Lung (tissue), 12 donors: ENCODE data around the gene LMOD3. TPM values are rescaled to one million over a fixed set of nuclear protein-coding genes. Genes with fewer than 3 reads are reported as not detected.

Experiments used
- ATAC-seq: fragments of 200-7000 bp; cut with Tn5 transposase; one replicate; pipeline ENCODE4 v1.9.1; 2020; ENCODE audit warnings: moderate number of reproducible peaks; ENCODE audit not compliant: insufficient read depth, low FRiP score
- DNase-seq, 3 donors: peaks; one replicate each; pipeline ENCODE4 v3.0.0-alpha.2; 2013 to 2017
- H3K27ac ChIP-seq, 2 donors: one replicate each; pipeline ENCODE4 v1.5.1; 2013; ENCODE audit warnings: mild to moderate bottlenecking in 2 of 2, moderate library complexity in 2 of 2, control low read depth in 1 of 2, inconsistent platforms in 1 of 2, low read depth in 1 of 2, low read length in 1 of 2
- H3K27me3 ChIP-seq, 3 donors: one replicate each; pipeline ENCODE4 v1.5.1; 2013; ENCODE audit warnings: low read length in 2 of 3; ENCODE audit not compliant: control insufficient read depth in 3 of 3, insufficient read depth in 3 of 3
- H3K36me3 ChIP-seq, 4 donors: one replicate each; pipeline ENCODE4 v1.5.1; 2013; ENCODE audit warnings: low read length in 4 of 4, mild to moderate bottlenecking in 1 of 4, moderate library complexity in 1 of 4; ENCODE audit not compliant: control insufficient read depth in 4 of 4, insufficient read depth in 4 of 4
- H3K4me1 ChIP-seq, 5 donors: one replicate each; pipeline ENCODE4 v1.5.1; 2013; ENCODE audit warnings: low read length in 5 of 5, mild to moderate bottlenecking in 2 of 5, moderate library complexity in 1 of 5; ENCODE audit not compliant: control insufficient read depth in 5 of 5, insufficient read depth in 5 of 5
- H3K4me3 ChIP-seq: one replicate; pipeline ENCODE4 v1.5.1; 2013; ENCODE audit warnings: mild to moderate bottlenecking, control low read depth, moderate library complexity
- H3K9ac ChIP-seq, 2 donors: one replicate each; pipeline ENCODE4 v1.5.1; 2013; ENCODE audit warnings: low read length in 2 of 2, control low read depth in 1 of 2; ENCODE audit not compliant: insufficient read depth in 1 of 2
- H3K9me3 ChIP-seq, 4 donors: one replicate each; pipeline ENCODE4 v1.5.1; 2013; ENCODE audit warnings: low read length in 3 of 4, mild to moderate bottlenecking in 1 of 4, moderate library complexity in 1 of 4; ENCODE audit not compliant: control insufficient read depth in 4 of 4, insufficient read depth in 3 of 4
- CTCF ChIP-seq: IDR thresholded peaks from 2 replicates; pipeline ENCODE4 v1.5.1; 2012; ENCODE audit warnings: mild to moderate bottlenecking; ENCODE audit errors: control extremely low read depth, extremely low read depth
- WGBS, 2 donors: extraction: QIAGEN DNeasy Blood & Tissue Kit; methylation state at CpG; one replicate each; pipeline ENCODE4 v1.1.7; 2013; 5-methylcytosine and 5-hydroxymethylcytosine counted together
- polyA plus RNA-seq, 2 donors: library from polyadenylated mRNA; stranded (reverse); fragments of 200-250 nt; gene quantifications; one replicate each; pipeline ENCODE4 v1.2.1, GENCODE V29; 2013
- total RNA-seq, 2 donors: library from RNA; depleted of rRNA in 1 of 2; stranded (reverse); fragments of >200 nt in 1 of 2; gene quantifications; one replicate each; pipeline ENCODE4 v1.2.1, GENCODE V29; 2014 to 2021
- donor health status: control.
- donor health status: control.
- donor health status: Bipolar disorder and iron deficiency.
- donor health status: healthy.
- donor health status: DM: yes; HTN: yes; CAD: no.

The LMOD3 gene
- total and polyA plus RNA-seq, 4 donors = 0.08 to 0.14 (median 0.12) TPM

GRCh38 chr3:69142090-69142489 is 19.7 kb upstream of the LMOD3 start:
- WGBS, 2 donors = 58 to 73% methylated on average over 3 of the region's 3 CpGs
- DNase-seq = peak in 2 of 3 donors; percentile 19 to 40

DNA sequence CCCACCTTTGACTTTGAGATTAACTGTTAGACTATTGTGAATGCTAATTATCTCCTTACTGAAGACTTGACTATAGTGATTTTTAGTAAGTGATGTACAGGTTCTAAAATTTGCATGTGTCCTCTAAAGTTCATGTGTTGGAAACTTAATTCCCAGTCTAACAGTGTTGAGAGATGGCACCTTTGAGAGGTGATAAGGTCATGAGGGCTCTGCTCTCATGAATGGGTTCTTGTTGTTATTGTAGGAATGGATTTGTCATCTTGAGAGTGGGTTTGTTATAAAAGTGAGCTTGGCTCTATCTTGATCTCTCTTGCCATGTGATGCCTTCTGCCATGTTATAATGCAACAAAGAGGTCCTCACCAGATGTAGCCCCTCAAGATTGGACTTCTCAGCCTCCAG is 18.9 kb upstream of the LMOD3 start:
- Histone ChIP-seq H3K36me3 (no peaks in the 10 kb centered on the region), H3K27me3 (no peaks in the 10 kb centered on the region), H3K27ac (no peak overlapping the region), H3K4me1 (peaks cover 0 to 5% (median 0%) of the 10 kb centered on the region in 5 donors), H3K4me3 (no peak overlapping the region), H3K9ac (no peak overlapping the region), H3K9me3 (no peaks in the 10 kb centered on the region)
- no peak for TF ChIP-seq CTCF
- ATAC-seq (no peak), DNase-seq (no peak)

More at GRCh38 chr3:69142090-69142489, 19.7 kb upstream of the LMOD3 start:
- Histone ChIP-seq H3K9me3 (no peaks in the 10 kb centered on the region), H3K36me3 (no peaks in the 10 kb centered on the region), H3K4me1 (peaks cover 0 to 5% (median 0%) of the 10 kb centered on the region in 5 donors), H3K27ac (no peak overlapping the region), H3K4me3 (no peak overlapping the region), H3K27me3 (no peaks in the 10 kb centered on the region), H3K9ac (no peak overlapping the region)
- TF ChIP-seq CTCF = no peak
- ATAC-seq = no peak

GRCh38 chr3:69137412-69137811 is 15.0 kb upstream of the LMOD3 start:
- no peak overlapping the region for H3K27ac ChIP-seq
- 98 to 100% methylated on average over 2 of the region's 2 CpGs for WGBS, 2 donors
- H3K4me1 ChIP-seq = peaks cover 0 to 4% (median 0%) of the 10 kb centered on the region in 5 donors
- no peak overlapping the region for H3K9ac ChIP-seq
- H3K9me3 ChIP-seq = no peaks in the 10 kb centered on the region
- no peak for TF ChIP-seq CTCF
- DNase-seq = no peak
- no peak overlapping the region for H3K4me3 ChIP-seq
- no peaks in the 10 kb centered on the region for H3K27me3 ChIP-seq
- ATAC-seq = no peak
- no peaks in the 10 kb centered on the region for H3K36me3 ChIP-seq

GRCh38 chr3:69137005-69137404 is 14.6 kb upstream of the LMOD3 start:
- no peak overlapping the region for H3K9ac ChIP-seq
- TF ChIP-seq CTCF = no peak
- H3K27me3 ChIP-seq = no peaks in the 10 kb centered on the region
- peaks cover 0 to under 1% (median 0%) of the 10 kb centered on the region in 5 donors for H3K4me1 ChIP-seq
- no peak overlapping the region for H3K4me3 ChIP-seq
- DNase-seq = no peak
- H3K27ac ChIP-seq = no peak overlapping the region
- no peak for ATAC-seq
- H3K36me3 ChIP-seq = no peaks in the 10 kb centered on the region
- no peaks in the 10 kb centered on the region for H3K9me3 ChIP-seq
